Right atrium auricular region (tissue), 2 donors: ENCODE data around the gene FAM53A. TPM values are rescaled to one million over a fixed set of nuclear protein-coding genes. Genes with fewer than 3 reads are reported as not detected.

Experiments
- DNase-seq: peaks from one replicate; pipeline ENCODE4 v3.0.0-alpha.2; 2019; ENCODE audit warnings: low spot score
- H3K27ac ChIP-seq, 2 donors: fragments of 200-600 bp; sonication (generic); 1 replicate in 1 of 2; 2 replicates in 1 of 2; pipeline ENCODE4 v1.5.1; 2016 to 2019
- H3K27me3 ChIP-seq, 2 donors: fragments of 200-600 bp; sonication (generic); one replicate each; pipeline versions ENCODE4 v1.5.1 to v1.6.0; 2017 to 2019
- H3K36me3 ChIP-seq: fragments of 200-600 bp; sonication (generic); one replicate; pipeline ENCODE4 v1.5.1; 2016
- H3K4me1 ChIP-seq, 2 donors: fragments of 200-600 bp; sonication (generic); one replicate each; pipeline versions ENCODE4 v1.5.1 to v1.6.0; 2017 to 2019
- H3K4me3 ChIP-seq, 2 donors: fragments of 200-600 bp; sonication (generic); 1 replicate in 1 of 2; 2 replicates in 1 of 2; pipeline ENCODE4 v1.5.1; 2017 to 2019; ENCODE audit warnings: mild to moderate bottlenecking in 1 of 2, moderate library complexity in 1 of 2
- H3K9me3 ChIP-seq, 2 donors: fragments of 200-600 bp; sonication (generic); one replicate each; pipeline ENCODE4 v1.5.1; 2019
- CTCF ChIP-seq, 2 donors: fragments of 200-600 bp; sonication (generic); IDR thresholded peaks; one replicate each; pipeline ENCODE4 v1.5.1; 2019; ENCODE audit warnings: antibody characterized with exemption in 2 of 2
- total RNA-seq, 2 donors: library from RNA; depleted of rRNA; stranded (reverse); fragments of >200 nt; gene quantifications; one replicate each; pipeline ENCODE4 v1.1.0, GENCODE V29; 2016

Gene FAM53A
- total RNA-seq, 2 donors from 2014 or later, result 1.0 to 1.9 TPM

GRCh38 chr4:1604706-1605205 is 79.4 kb downstream of the FAM53A start:
- TF ChIP-seq CTCF (IDR thresholded peaks at IDR 0.05), result peak in 1 of 2 donors; percentile 29
- DNase-seq, result no peak
- Histone ChIP-seq H3K4me3 (no peak overlapping the region), H3K27ac (no peak overlapping the region), H3K27me3 (no peaks in the 10 kb centered on the region), H3K4me1 (no peaks in the 10 kb centered on the region), H3K36me3 (no peaks in the 10 kb centered on the region), H3K9me3 (no peaks in the 10 kb centered on the region)

GRCh38 chr4:1604181-1604705 is 79.9 kb downstream of the FAM53A start:
- no peak for DNase-seq

GRCh38 chr4:1603413-1604135 is 80.5 kb downstream of the FAM53A start:
- Histone ChIP-seq H3K4me3 (no peak overlapping the region), H3K36me3 (no peaks in the 10 kb centered on the region), H3K27ac (no peak overlapping the region), H3K4me1 (no peaks in the 10 kb centered on the region), H3K9me3 (no peaks in the 10 kb centered on the region), H3K27me3 (no peaks in the 10 kb centered on the region)
- DNase-seq, result no peak
- TF ChIP-seq CTCF (IDR thresholded peaks at IDR 0.05), result no peak

More at GRCh38 chr4:1604181-1604705, 79.9 kb downstream of the FAM53A start:
- Histone ChIP-seq H3K27ac (no peak overlapping the region), H3K27me3 (no peaks in the 10 kb centered on the region), H3K36me3 (no peaks in the 10 kb centered on the region), H3K9me3 (no peaks in the 10 kb centered on the region), H3K4me3 (no peak overlapping the region), H3K4me1 (no peaks in the 10 kb centered on the region)
- no peak for TF ChIP-seq CTCF (IDR thresholded peaks at IDR 0.05)

- Histone ChIP-seq H3K27ac (no peak overlapping the region), H3K27me3 (no peaks in the 10 kb centered on the region), H3K4me1 (no peaks in the 10 kb centered on the region), H3K4me3 (no peak overlapping the region), H3K9me3 (no peaks in the 10 kb centered on the region), H3K36me3 (no peaks in the 10 kb centered on the region)
- TF ChIP-seq CTCF (IDR thresholded peaks at IDR 0.05), result no peak
- no peak for DNase-seq
These were observed 81.3 kb downstream of the FAM53A start for GRCh38 chr4:1602655-1603412.

- Histone ChIP-seq H3K9me3 (no peaks in the 10 kb centered on the region), H3K4me1 (no peaks in the 10 kb centered on the region), H3K36me3 (no peaks in the 10 kb centered on the region), H3K27me3 (no peaks in the 10 kb centered on the region), H3K27ac (no peak overlapping the region), H3K4me3 (no peak overlapping the region)
- no peak for TF ChIP-seq CTCF (IDR thresholded peaks at IDR 0.05)
- DNase-seq, result no peak
These were observed 82.1 kb downstream of the FAM53A start for GRCh38 chr4:1601852-1602654.
